Karpas-422 (cell line): ENCODE data around the gene MGAT5. TPM values are rescaled to one million over a fixed set of nuclear protein-coding genes. Genes with fewer than 3 reads are reported as not detected.

ENCODE experiments used
- DNase-seq: peaks from one replicate; pipeline ENCODE4 v3.0.0-alpha.2; 2015
- H2AFZ ChIP-seq: fragments of 200-600 bp; sonication (generic); 2 replicates; pipeline ENCODE4 v1.6.1; 2014; ENCODE audit warnings: antibody characterized with exemption, low read length, mixed read lengths
- H3K27ac ChIP-seq: fragments of 200-600 bp; sonication (generic); 2 replicates; pipeline ENCODE4 v1.5.1; 2014; ENCODE audit warnings: mild to moderate bottlenecking, low read length, moderate library complexity
- H3K27me3 ChIP-seq: fragments of 200-600 bp; sonication (generic); 2 replicates; pipeline ENCODE4 v1.6.1; 2014; ENCODE audit warnings: low read length, mixed read lengths
- H3K36me3 ChIP-seq: fragments of 200-600 bp; sonication (generic); 2 replicates; pipeline ENCODE4 v1.6.1; 2014; ENCODE audit warnings: low read length, mixed read lengths; ENCODE audit not compliant: insufficient read depth
- H3K4me1 ChIP-seq: fragments of 200-600 bp; sonication (generic); 2 replicates; pipeline ENCODE4 v1.6.1; 2014; ENCODE audit warnings: mild to moderate bottlenecking, low read length, mixed read lengths
- H3K4me2 ChIP-seq: fragments of 200-600 bp; sonication (generic); 2 replicates; pipeline ENCODE4 v1.6.1; 2014; ENCODE audit warnings: low read length, low read depth, mild to moderate bottlenecking; ENCODE audit not compliant: poor library complexity, severe bottlenecking
- H3K4me3 ChIP-seq: fragments of 200-600 bp; sonication (generic); 2 replicates; pipeline ENCODE4 v1.5.1; 2014; ENCODE audit warnings: mild to moderate bottlenecking, antibody characterized with exemption, low read length, mixed read lengths
- H3K79me2 ChIP-seq: fragments of 200-600 bp; sonication (generic); 2 replicates; pipeline ENCODE4 v1.6.1; 2014; ENCODE audit warnings: mild to moderate bottlenecking, low read length, mixed read lengths
- H3K9ac ChIP-seq: fragments of 200-600 bp; sonication (generic); 2 replicates; pipeline ENCODE4 v1.6.0; 2014; ENCODE audit warnings: low read length
- H3K9me2 ChIP-seq: fragments of 200-600 bp; sonication (generic), shearing (Covaris generic); replicated peaks from 2 replicates; pipeline ENCODE4 v1.6.0; 2014; ENCODE audit warnings: mild to moderate bottlenecking, low read length, moderate library complexity; ENCODE audit not compliant: insufficient read depth
- H3K9me3 ChIP-seq: fragments of 300-700, 200-600 bp; sonication (generic); 2 replicates; pipeline ENCODE4 v1.6.1; 2014; ENCODE audit warnings: low read length, mixed read lengths
- H4K20me1 ChIP-seq: fragments of 200-600 bp; sonication (generic); 2 replicates; pipeline ENCODE4 v1.6.1; 2014; ENCODE audit warnings: mild to moderate bottlenecking, antibody characterized with exemption, low read length, low read depth; ENCODE audit not compliant: insufficient read depth
- total RNA-seq: library from RNA; depleted of rRNA; stranded (reverse); fragments of >200 nt; shearing (Covaris generic); gene quantifications from 2 replicates; pipeline ENCODE4 v1.2.3, GENCODE V29; 2014; ENCODE audit warnings: low replicate concordance

The MGAT5 gene
- total RNA-seq, 1 experiment from 2014 or later, result 22.7 TPM

GRCh38 chr2:134453973-134454372, 200.1 kb downstream of the MGAT5 start:
- Histone ChIP-seq H3K4me1 (no peaks in the 10 kb centered on the region), H3K27ac (no peak overlapping the region), H2AFZ (no peak overlapping the region), H3K9ac (no peak overlapping the region), H3K9me3 (no peaks in the 10 kb centered on the region), H3K79me2 (no peaks in the 10 kb centered on the region), H3K27me3 (no peaks in the 10 kb centered on the region), H3K36me3 (no peaks in the 10 kb centered on the region), H3K4me3 (no peak overlapping the region), H3K9me2 (no peaks in the 10 kb centered on the region), H3K4me2 (no peak overlapping the region), H4K20me1 (0 out of 2 replicates have a peak, but pooled peaks cover 4% of the 10 kb centered on the region)
- no peak for DNase-seq

GRCh38 chr2:134454426-134454825, 200.6 kb downstream of the MGAT5 start:
- H3K9me3 ChIP-seq, result no peaks in the 10 kb centered on the region

GRCh38 chr2:134454931-134455330, 201.1 kb downstream of the MGAT5 start:
- DNase-seq, result no peak

More at GRCh38 chr2:134454426-134454825, 200.6 kb downstream of the MGAT5 start:
- Histone ChIP-seq H3K79me2 (no peaks in the 10 kb centered on the region), H3K4me1 (no peaks in the 10 kb centered on the region), H3K27ac (no peak overlapping the region), H3K36me3 (no peaks in the 10 kb centered on the region), H3K9ac (no peak overlapping the region), H2AFZ (no peak overlapping the region), H3K4me2 (no peak overlapping the region), H3K27me3 (no peaks in the 10 kb centered on the region), H3K4me3 (no peak overlapping the region), H4K20me1 (0 out of 2 replicates have a peak, but pooled peaks cover 4% of the 10 kb centered on the region), H3K9me2 (no peaks in the 10 kb centered on the region)
- no peak for DNase-seq

GRCh38 chr2:134455426-134455825, 201.6 kb downstream of the MGAT5 start:
- Histone ChIP-seq H4K20me1 (0 out of 2 replicates have a peak, but pooled peaks cover 4% of the 10 kb centered on the region), H3K27ac (no peak overlapping the region), H3K27me3 (no peaks in the 10 kb centered on the region), H3K4me3 (no peak overlapping the region), H3K4me1 (no peaks in the 10 kb centered on the region), H3K9ac (no peak overlapping the region), H3K79me2 (no peaks in the 10 kb centered on the region), H3K36me3 (no peaks in the 10 kb centered on the region), H2AFZ (no peak overlapping the region), H3K9me2 (no peaks in the 10 kb centered on the region), H3K9me3 (no peaks in the 10 kb centered on the region), H3K4me2 (no peak overlapping the region)
- DNase-seq, result no peak

More at GRCh38 chr2:134454931-134455330, 201.1 kb downstream of the MGAT5 start:
- Histone ChIP-seq H3K9me2 (no peaks in the 10 kb centered on the region), H3K27me3 (no peaks in the 10 kb centered on the region), H3K27ac (no peak overlapping the region), H3K36me3 (no peaks in the 10 kb centered on the region), H4K20me1 (0 out of 2 replicates have a peak, but pooled peaks cover 4% of the 10 kb centered on the region), H2AFZ (no peak overlapping the region), H3K9ac (no peak overlapping the region), H3K9me3 (no peaks in the 10 kb centered on the region), H3K79me2 (no peaks in the 10 kb centered on the region), H3K4me1 (no peaks in the 10 kb centered on the region), H3K4me3 (no peak overlapping the region), H3K4me2 (no peak overlapping the region)

- H3K36me3 ChIP-seq, result no peaks in the 10 kb centered on the region
- H3K4me2 ChIP-seq, result no peak overlapping the region
- no peaks in the 10 kb centered on the region; the same call in 1 of the 2 replicates for H3K4me1 ChIP-seq
- H3K79me2 ChIP-seq, result no peaks in the 10 kb centered on the region
- no peak overlapping the region for H3K27ac ChIP-seq
- DNase-seq, result no peak
- no peak overlapping the region for H2AFZ ChIP-seq
- no peaks in the 10 kb centered on the region for H3K9me3 ChIP-seq
- H3K9ac ChIP-seq, result no peak overlapping the region
- no peak overlapping the region for H3K4me3 ChIP-seq
- H3K9me2 ChIP-seq, result no peaks in the 10 kb centered on the region
- peaks cover 6% of the 10 kb centered on the region; the same call in 1 of the 2 replicates for H4K20me1 ChIP-seq
- no peaks in the 10 kb centered on the region for H3K27me3 ChIP-seq
These were observed 203.5 kb downstream of the MGAT5 start for GRCh38 chr2:134457353-134457752.

GRCh38 chr2:134457765-134458472, 204.0 kb downstream of the MGAT5 start:
- Histone ChIP-seq H3K9me2 (no peaks in the 10 kb centered on the region), H3K4me2 (no peak overlapping the region), H3K27me3 (no peaks in the 10 kb centered on the region), H3K27ac (no peak overlapping the region), H3K36me3 (no peaks in the 10 kb centered on the region), H4K20me1 (peaks cover 6% of the 10 kb centered on the region; the same call in 1 of the 2 replicates), H3K9ac (no peak overlapping the region), H3K4me3 (no peak overlapping the region), H3K4me1 (no peaks in the 10 kb centered on the region; the same call in 1 of the 2 replicates), H2AFZ (no peak overlapping the region), H3K79me2 (no peaks in the 10 kb centered on the region), H3K9me3 (no peaks in the 10 kb centered on the region)
- DNase-seq, result no peak

- Histone ChIP-seq H2AFZ (no peak overlapping the region), H3K9me3 (no peaks in the 10 kb centered on the region), H3K27ac (no peak overlapping the region), H3K4me2 (no peak overlapping the region), H3K9ac (no peak overlapping the region), H3K4me1 (no peaks in the 10 kb centered on the region; the same call in 1 of the 2 replicates), H3K27me3 (no peaks in the 10 kb centered on the region), H3K79me2 (no peaks in the 10 kb centered on the region), H3K36me3 (no peaks in the 10 kb centered on the region), H3K9me2 (no peaks in the 10 kb centered on the region), H4K20me1 (peaks cover 6% of the 10 kb centered on the region; the same call in 1 of the 2 replicates), H3K4me3 (no peak overlapping the region)
- DNase-seq, result no peak
These were observed 204.6 kb downstream of the MGAT5 start for GRCh38 chr2:134458473-134458853.

- Histone ChIP-seq H3K79me2 (no peaks in the 10 kb centered on the region), H3K9ac (no peak overlapping the region), H3K36me3 (no peaks in the 10 kb centered on the region), H3K4me3 (no peak overlapping the region), H2AFZ (no peak overlapping the region), H3K27me3 (no peaks in the 10 kb centered on the region), H3K9me3 (no peaks in the 10 kb centered on the region), H3K4me2 (no peak overlapping the region), H3K9me2 (no peaks in the 10 kb centered on the region), H3K4me1 (no peaks in the 10 kb centered on the region; the same call in 1 of the 2 replicates), H3K27ac (no peak overlapping the region), H4K20me1 (peaks cover 6% of the 10 kb centered on the region; the same call in 1 of the 2 replicates)
- DNase-seq, result no peak
These were observed 205.1 kb downstream of the MGAT5 start for GRCh38 chr2:134458950-134459349.
